Left ventricle myocardium inferior (tissue), 1 donor: ENCODE data around the gene SPATA2. TPM values are rescaled to one million over a fixed set of nuclear protein-coding genes. Genes with fewer than 3 reads are reported as not detected.

Experiments used
- DNase-seq: peaks from one replicate; pipeline ENCODE4 v3.0.0-alpha.2; 2020
- H3K27ac ChIP-seq: fragments of 200-600 bp; replicated peaks from 2 replicates; pipeline ENCODE4 v1.8.0; 2021
- H3K27me3 ChIP-seq: fragments of 200-600 bp; 2 replicates; pipeline ENCODE4 v1.8.0; 2021; ENCODE audit warnings: low read depth
- H3K36me3 ChIP-seq: fragments of 200-600 bp; 2 replicates; pipeline ENCODE4 v1.8.0; 2021
- H3K4me1 ChIP-seq: fragments of 200-600 bp; 2 replicates; pipeline ENCODE4 v1.8.0; 2021
- H3K4me3 ChIP-seq: fragments of 200-600 bp; 2 replicates; pipeline ENCODE4 v1.8.0; 2021; ENCODE audit warnings: mild to moderate bottlenecking, moderate library complexity
- H3K9me3 ChIP-seq: fragments of 200-600 bp; replicated peaks from 2 replicates; pipeline ENCODE4 v1.8.0; 2021
- CTCF ChIP-seq: fragments of 200-600 bp; IDR thresholded peaks from 2 replicates; pipeline ENCODE4 v1.8.0; 2021; ENCODE audit warnings: antibody characterized with exemption, mild to moderate bottlenecking, borderline replicate concordance
- intact Hi-C: fragments of 100-400 bp; cut with micrococcal nuclease; formaldehyde crosslinking; loops from one replicate; pipeline ENCODE4 v1.11.0; 2022
- total RNA-seq: library from RNA; stranded (reverse); fragmentation: NEBNext Ultra II Directional; extraction: Animal tissue kit (Norgen Biotek cat#: 25700); gene quantifications from one replicate; pipeline ENCODE4 v1.2.1, GENCODE V29; 2021
- donor health status: DM: no; HTN: yes; CAD: no; lungs with severe emphysema.

The SPATA2 gene
- total RNA-seq, 1 donor from 2014 or later = 7.6 TPM

GRCh38 chr20:49924247-49924646 lies 8.9 kb upstream of the SPATA2 start:
- no peaks in the 10 kb centered on the region for H3K9me3 ChIP-seq
- H3K4me1 ChIP-seq = no peaks in the 10 kb centered on the region
- no peaks in the 10 kb centered on the region for H3K27me3 ChIP-seq
- DNase-seq = no peak
- H3K27ac ChIP-seq = no peak overlapping the region
- intact Hi-C loops = loop anchor here (10.0 kb wide), 1 partner anchor 309 kb away; no protein-coding TSS in a partner anchor
- no peaks in the 10 kb centered on the region for H3K36me3 ChIP-seq
- no peak overlapping the region for H3K4me3 ChIP-seq
- no peak for TF ChIP-seq CTCF

DNA sequence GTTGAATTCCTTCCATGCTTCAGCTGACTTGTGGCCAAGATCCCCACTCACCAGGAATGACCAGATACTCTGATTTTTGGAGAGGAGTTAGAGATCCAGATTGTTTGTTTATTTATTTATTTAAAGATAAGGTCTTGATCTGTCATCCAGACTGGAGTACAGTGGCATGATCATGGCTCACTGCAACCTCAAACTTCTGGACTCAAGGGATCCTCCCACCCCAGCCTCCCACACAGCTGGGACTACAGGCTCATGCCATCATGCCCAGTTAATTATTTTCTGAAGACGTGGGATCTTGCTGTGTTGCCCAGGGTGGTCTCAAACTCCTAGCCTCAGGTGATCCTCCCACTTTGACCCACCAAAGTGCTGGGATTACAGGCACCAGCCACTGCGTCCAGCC lies 4.1 kb upstream of the SPATA2 start:
- Histone ChIP-seq H3K9me3 (no peaks in the 10 kb centered on the region), H3K4me1 (peaks cover 28% of the 10 kb centered on the region), H3K27ac (no peak overlapping the region), H3K4me3 (no peak overlapping the region), H3K27me3 (no peaks in the 10 kb centered on the region), H3K36me3 (no peaks in the 10 kb centered on the region)
- DNase-seq = no peak
- intact Hi-C loops = no loop called here
- TF ChIP-seq CTCF = no peak

- no peak for TF ChIP-seq CTCF
- no peak for DNase-seq
- Histone ChIP-seq H3K27me3 (no peaks in the 10 kb centered on the region), H3K27ac (no peak overlapping the region), H3K4me3 (no peak overlapping the region), H3K36me3 (no peaks in the 10 kb centered on the region), H3K9me3 (no peaks in the 10 kb centered on the region), H3K4me1 (peaks cover 32% of the 10 kb centered on the region)
- intact Hi-C loops = no loop called here
These were observed 3.7 kb upstream of the SPATA2 start for GRCh38 chr20:49919009-49919408.

GRCh38 chr20:49918446-49918845 lies 3.1 kb upstream of the SPATA2 start:
- no peaks in the 10 kb centered on the region for H3K36me3 ChIP-seq
- DNase-seq = no peak
- TF ChIP-seq CTCF = no peak
- peaks cover 38% of the 10 kb centered on the region for H3K4me1 ChIP-seq
- H3K27ac ChIP-seq = no peak overlapping the region
- intact Hi-C loops = no loop called here
- H3K9me3 ChIP-seq = no peaks in the 10 kb centered on the region
- no peak overlapping the region for H3K4me3 ChIP-seq
- no peaks in the 10 kb centered on the region for H3K27me3 ChIP-seq

DNA sequence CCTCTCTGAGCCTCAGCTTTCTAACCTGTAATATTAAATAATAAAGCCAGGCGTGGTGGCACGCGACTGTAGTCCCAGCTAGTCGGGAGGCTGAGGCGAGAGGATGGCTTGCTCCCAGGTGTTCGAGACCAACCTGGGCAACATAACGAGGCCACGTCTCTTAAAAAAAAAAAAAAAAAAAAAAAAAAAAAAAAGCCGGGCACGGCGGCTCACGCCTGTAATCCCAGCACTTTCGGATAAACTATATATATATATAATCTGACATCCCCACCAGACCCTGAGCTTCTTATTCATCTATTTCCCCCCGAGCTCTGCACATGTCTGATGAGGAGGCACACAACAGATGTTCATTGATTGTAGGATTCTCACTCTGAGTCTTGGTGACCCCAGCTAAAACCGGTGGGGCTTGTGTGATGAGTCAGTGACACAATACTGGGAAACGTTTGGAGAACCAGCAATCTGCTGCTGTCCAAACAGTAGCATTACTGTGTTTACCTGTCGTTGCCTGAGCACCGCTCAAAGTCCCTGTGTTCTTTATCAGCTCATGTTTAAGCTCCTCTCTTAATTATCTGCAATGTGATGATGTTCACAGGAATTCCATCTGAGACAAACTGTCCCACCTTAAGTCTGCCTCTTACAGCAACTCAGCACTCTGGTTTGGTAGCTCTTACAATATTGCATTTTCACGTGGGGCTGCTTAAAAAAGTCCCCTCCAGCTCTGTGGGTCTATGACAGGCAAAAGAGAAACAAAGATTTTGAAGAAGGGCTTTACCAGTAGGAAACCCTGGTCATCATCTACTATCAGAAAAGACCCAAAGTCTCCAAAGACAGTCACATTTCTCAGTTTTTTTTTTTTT lies 1.0 kb upstream of the SPATA2 start:
- no peak for DNase-seq
- Histone ChIP-seq H3K36me3 (no peaks in the 10 kb centered on the region), H3K4me1 (peaks cover 59% of the 10 kb centered on the region), H3K27ac (peak overlapping the region; percentile 99), H3K27me3 (no peaks in the 10 kb centered on the region), H3K4me3 (peak overlapping the region; percentile 96), H3K9me3 (no peaks in the 10 kb centered on the region)
- intact Hi-C loops = no loop called here
- TF ChIP-seq CTCF = no peak
